Kidney epithelial cell (primary cell): ENCODE measurements around the gene HAUS7. TPM values are rescaled to one million over a fixed set of nuclear protein-coding genes. Genes with fewer than 3 reads are reported as not detected.

ENCODE experiments used
- DNase-seq: peaks from one replicate; pipeline ENCODE4 v3.0.0-alpha.2; 2010; ENCODE audit warnings: low read depth
- H3K27me3 ChIP-seq: 2 replicates; pipeline ENCODE4 v1.6.0; 2011; ENCODE audit warnings: low read length; ENCODE audit not compliant: control insufficient read depth, insufficient read depth
- H3K36me3 ChIP-seq: 2 replicates; pipeline ENCODE4 v1.5.1; 2011; ENCODE audit warnings: low read length; ENCODE audit not compliant: control insufficient read depth, insufficient read depth
- H3K4me3 ChIP-seq: 2 replicates; pipeline ENCODE4 v1.5.1; 2011; ENCODE audit warnings: low read depth, mild to moderate bottlenecking, control low read depth, low read length
- CTCF ChIP-seq: IDR thresholded peaks from 2 replicates; pipeline ENCODE4 v1.5.1; 2011; ENCODE audit warnings: mild to moderate bottlenecking, moderate library complexity, low read length, control low read depth, inconsistent platforms; ENCODE audit not compliant: insufficient read depth, poor library complexity, severe bottlenecking
- total RNA-seq: library from RNA; depleted of rRNA; stranded (reverse); fragments of >200 nt; gene quantifications from 2 replicates; pipeline ENCODE4 v1.2.3, GENCODE V29; 2015

Gene HAUS7
- total RNA-seq, 1 donor from 2014 or later: 25.8 TPM

GRCh38 chrX:153449368-153450113 is 20.8 kb downstream of the HAUS7 start:
- TF ChIP-seq CTCF: no peak
- no peaks in the 10 kb centered on the region for H3K36me3 ChIP-seq
- H3K27me3 ChIP-seq: no peaks in the 10 kb centered on the region
- H3K4me3 ChIP-seq: no peak overlapping the region
- DNase-seq: no peak

GRCh38 chrX:153448556-153449367 is 21.6 kb downstream of the HAUS7 start:
- Histone ChIP-seq H3K4me3 (no peak overlapping the region), H3K36me3 (no peaks in the 10 kb centered on the region), H3K27me3 (no peaks in the 10 kb centered on the region)
- DNase-seq: no peak
- TF ChIP-seq CTCF: no peak

GRCh38 chrX:153447581-153447960 is 22.8 kb downstream of the HAUS7 start:
- no peaks in the 10 kb centered on the region for H3K36me3 ChIP-seq
- TF ChIP-seq CTCF: no peak
- no peaks in the 10 kb centered on the region for H3K27me3 ChIP-seq
- H3K4me3 ChIP-seq: no peak overlapping the region
- no peak for DNase-seq

GRCh38 chrX:153446950-153447580 is 23.3 kb downstream of the HAUS7 start:
- DNase-seq: no peak
- no peak overlapping the region for H3K4me3 ChIP-seq
- H3K36me3 ChIP-seq: no peaks in the 10 kb centered on the region
- no peak for TF ChIP-seq CTCF
- H3K27me3 ChIP-seq: no peaks in the 10 kb centered on the region

- Histone ChIP-seq H3K36me3 (no peaks in the 10 kb centered on the region), H3K27me3 (no peaks in the 10 kb centered on the region), H3K4me3 (no peak overlapping the region)
- no peak for DNase-seq
- no peak for TF ChIP-seq CTCF
These were observed 23.8 kb downstream of the HAUS7 start for GRCh38 chrX:153446636-153446936.
